Endodermal cell (in vitro differentiated cells): ENCODE results near the gene GCGR. TPM values are rescaled to one million over a fixed set of nuclear protein-coding genes. Genes with fewer than 3 reads are reported as not detected.
A peak's percentile ranks its signal among the peaks of the same experiment; 100 is the strongest.

ENCODE experiments used
- DNase-seq: peaks from one replicate; pipeline ENCODE4 v3.0.0-alpha.2; 2017
- H3K27ac ChIP-seq: 2 replicates; pipeline ENCODE4 v1.5.1; 2013; ENCODE audit warnings: mild to moderate bottlenecking, low read depth, low read length, moderate library complexity
- H3K27me3 ChIP-seq: 2 replicates; pipeline ENCODE4 v1.6.1; 2013; ENCODE audit warnings: mild to moderate bottlenecking, low read length, moderate library complexity; ENCODE audit not compliant: insufficient read depth, control insufficient read depth, poor library complexity, severe bottlenecking
- H3K36me3 ChIP-seq: 2 replicates; pipeline ENCODE4 v1.7.0; 2013; ENCODE audit warnings: mild to moderate bottlenecking, low read length, moderate library complexity; ENCODE audit not compliant: control insufficient read depth, insufficient read depth
- H3K4me1 ChIP-seq: one replicate; pipeline ENCODE4 v1.7.0; 2013; ENCODE audit warnings: low read length; ENCODE audit not compliant: control insufficient read depth, insufficient read depth
- H3K4me3 ChIP-seq: 2 replicates; pipeline ENCODE4 v1.5.1; 2013; ENCODE audit warnings: mild to moderate bottlenecking, low read length, moderate library complexity
- H3K9ac ChIP-seq: 2 replicates; pipeline ENCODE4 v1.6.1; 2013; ENCODE audit warnings: mild to moderate bottlenecking, low read length, moderate library complexity; ENCODE audit not compliant: poor library complexity, severe bottlenecking; ENCODE audit errors: extremely low read depth
- H3K9me3 ChIP-seq: 2 replicates; pipeline ENCODE4 v1.6.1; 2013; ENCODE audit warnings: mild to moderate bottlenecking, low read length, moderate library complexity; ENCODE audit not compliant: control insufficient read depth
- H3K27ac Mint-ChIP-seq: 2 replicates; pipeline ENCODE4 v1.8.0; 2020; ENCODE audit warnings: mixed read lengths
- H3K27me3 Mint-ChIP-seq: 2 replicates; pipeline ENCODE4 v1.8.0; 2021; ENCODE audit warnings: mild to moderate bottlenecking, mixed read lengths; ENCODE audit not compliant: insufficient read depth
- H3K36me3 Mint-ChIP-seq: 2 replicates; pipeline ENCODE4 v1.8.0; 2020; ENCODE audit warnings: low read depth, mixed read lengths
- H3K4me1 Mint-ChIP-seq: 2 replicates; pipeline ENCODE4 v1.8.0; 2020; ENCODE audit warnings: mixed read lengths
- H3K4me3 Mint-ChIP-seq: 2 replicates; pipeline ENCODE4 v1.8.0; 2020; ENCODE audit warnings: mild to moderate bottlenecking, moderate library complexity, mixed read lengths
- H3K9me3 Mint-ChIP-seq: 2 replicates; pipeline ENCODE4 v1.8.0; 2020; ENCODE audit warnings: mild to moderate bottlenecking, mixed read lengths
- WGBS, 2 experiments: methylation state at CpG; one replicate each; pipeline versions ENCODE4 v1.1.5 to v1.1.7; 2013; ENCODE audit warnings: missing lambda C conversion rate in 2 of 2, mixed read lengths in 1 of 2; ENCODE audit not compliant: insufficient coverage in 1 of 2, insufficient read length in 1 of 2; 5-methylcytosine and 5-hydroxymethylcytosine counted together
- total RNA-seq, 2 donors: library from RNA; stranded (reverse); fragmentation: NEBNext Ultra II Directional in 1 of 2; extraction: Animal tissue kit (Norgen Biotek cat#: 25700) in 1 of 2; gene quantifications; 2 replicates in 1 of 2; 3 replicates in 1 of 2; pipeline ENCODE4 v1.2.1, GENCODE V29; 2021
- TF ChIP-seq, protein P1 (sequence below): fragments of 200-600 bp; sonication (generic); conservative IDR thresholded peaks from 2 replicates; pipeline ENCODE4 v1.5.0; 2021; ENCODE audit warnings: antibody characterized with exemption, mild to moderate bottlenecking

The GCGR gene
- total RNA-seq, 2 donors from 2014 or later, result 4.0 TPM; not detected in 1

DNA sequence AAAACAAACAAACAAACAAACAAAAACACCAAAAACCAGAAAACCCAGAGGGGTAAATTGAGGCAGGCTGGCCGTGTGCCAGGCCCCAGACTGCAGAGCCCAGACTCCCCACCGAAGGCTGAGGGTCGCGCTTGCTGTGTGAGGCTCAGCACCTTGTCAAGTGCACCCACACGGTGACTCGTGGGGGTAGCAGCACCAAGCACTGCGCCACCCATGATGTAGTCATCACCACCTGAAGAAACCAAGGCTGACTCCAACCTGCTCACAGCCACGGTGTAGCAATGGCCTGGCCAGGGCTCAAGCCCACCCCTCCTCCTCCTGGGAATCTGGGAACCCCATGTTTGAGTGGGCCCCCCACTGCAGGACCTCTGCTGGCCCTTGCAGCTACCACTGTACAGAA, 17.2 kb downstream of the GCGR start:
- no peak overlapping the region for H3K27ac Mint-ChIP-seq
- no peak overlapping the region for H3K27ac ChIP-seq

DNA sequence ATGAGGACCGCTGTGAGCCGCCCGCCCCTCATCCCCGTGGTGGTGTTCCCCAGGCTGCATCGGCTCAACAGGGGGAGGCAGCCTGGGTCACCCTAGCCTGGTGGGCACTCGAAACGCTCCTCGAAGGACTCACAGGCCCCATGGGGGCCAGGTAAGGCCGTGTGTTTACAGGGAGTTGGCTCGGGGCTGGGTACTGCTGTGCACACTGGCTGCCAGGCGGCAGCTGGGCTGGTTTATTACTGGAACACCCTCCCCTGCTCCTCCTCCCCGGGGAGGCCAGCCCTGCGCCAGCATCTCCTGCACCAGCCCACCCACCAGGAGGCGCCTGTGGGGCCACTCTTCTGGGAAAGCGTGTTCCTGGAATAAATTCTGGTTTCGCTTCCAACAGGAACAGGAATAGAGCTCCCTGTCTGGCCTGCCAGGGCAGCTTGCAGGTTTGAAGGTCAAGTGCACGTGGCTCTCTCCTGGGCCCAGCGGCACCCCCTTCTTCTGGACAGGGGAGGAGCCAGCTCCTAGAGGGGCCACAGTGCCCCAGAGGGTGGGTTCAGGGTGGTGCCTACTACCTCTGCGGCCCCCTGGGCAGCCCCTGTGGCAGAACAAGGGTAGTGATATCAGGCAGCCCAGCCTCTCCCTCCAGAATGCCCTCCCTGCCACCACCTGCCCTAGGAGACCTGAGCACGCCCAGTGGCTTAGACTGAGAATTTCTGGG, 17.8 kb downstream of the GCGR start:
- no peak overlapping the region for H3K4me3 ChIP-seq
- Mint-ChIP-seq H3K9me3 (no peaks in the 10 kb centered on the region), H3K27me3 (peaks cover 7% of the 10 kb centered on the region), H3K4me3 (no peak overlapping the region), H3K36me3 (peaks cover 7% of the 10 kb centered on the region), H3K27ac (no peak overlapping the region), H3K4me1 (peaks cover 5% of the 10 kb centered on the region)
- no peaks in the 10 kb centered on the region for H3K36me3 ChIP-seq
- DNase-seq, result peak; percentile 90
- no peak overlapping the region for H3K9ac ChIP-seq
- H3K27me3 ChIP-seq, result no peaks in the 10 kb centered on the region
- 88 to 98% methylated on average over 12 to 20 of the region's 20 CpGs for WGBS, 2 experiments
- H3K9me3 ChIP-seq, result no peaks in the 10 kb centered on the region
- no peaks in the 10 kb centered on the region for H3K4me1 ChIP-seq
- H3K27ac ChIP-seq, result no peak overlapping the region
- TF ChIP-seq, protein P1, sequence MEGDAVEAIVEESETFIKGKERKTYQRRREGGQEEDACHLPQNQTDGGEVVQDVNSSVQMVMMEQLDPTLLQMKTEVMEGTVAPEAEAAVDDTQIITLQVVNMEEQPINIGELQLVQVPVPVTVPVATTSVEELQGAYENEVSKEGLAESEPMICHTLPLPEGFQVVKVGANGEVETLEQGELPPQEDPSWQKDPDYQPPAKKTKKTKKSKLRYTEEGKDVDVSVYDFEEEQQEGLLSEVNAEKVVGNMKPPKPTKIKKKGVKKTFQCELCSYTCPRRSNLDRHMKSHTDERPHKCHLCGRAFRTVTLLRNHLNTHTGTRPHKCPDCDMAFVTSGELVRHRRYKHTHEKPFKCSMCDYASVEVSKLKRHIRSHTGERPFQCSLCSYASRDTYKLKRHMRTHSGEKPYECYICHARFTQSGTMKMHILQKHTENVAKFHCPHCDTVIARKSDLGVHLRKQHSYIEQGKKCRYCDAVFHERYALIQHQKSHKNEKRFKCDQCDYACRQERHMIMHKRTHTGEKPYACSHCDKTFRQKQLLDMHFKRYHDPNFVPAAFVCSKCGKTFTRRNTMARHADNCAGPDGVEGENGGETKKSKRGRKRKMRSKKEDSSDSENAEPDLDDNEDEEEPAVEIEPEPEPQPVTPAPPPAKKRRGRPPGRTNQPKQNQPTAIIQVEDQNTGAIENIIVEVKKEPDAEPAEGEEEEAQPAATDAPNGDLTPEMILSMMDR, result peak; percentile 71

More for the DNA sequence above, 17.2 kb downstream of the GCGR start:
- TF ChIP-seq, protein P1, result no peak
- no peaks in the 10 kb centered on the region for H3K27me3 ChIP-seq
- Mint-ChIP-seq H3K4me3 (no peak overlapping the region), H3K4me1 (peaks cover 4% of the 10 kb centered on the region), H3K27me3 (peaks cover 7% of the 10 kb centered on the region), H3K9me3 (no peaks in the 10 kb centered on the region), H3K36me3 (peaks cover 7% of the 10 kb centered on the region)
- no peak for DNase-seq
- H3K9ac ChIP-seq, result no peak overlapping the region
- no peaks in the 10 kb centered on the region for H3K4me1 ChIP-seq
- H3K36me3 ChIP-seq, result no peaks in the 10 kb centered on the region
- H3K9me3 ChIP-seq, result no peaks in the 10 kb centered on the region
- H3K4me3 ChIP-seq, result no peak overlapping the region
- 94 to 97% methylated on average over 8 of the region's 8 CpGs for WGBS, 2 experiments

DNA sequence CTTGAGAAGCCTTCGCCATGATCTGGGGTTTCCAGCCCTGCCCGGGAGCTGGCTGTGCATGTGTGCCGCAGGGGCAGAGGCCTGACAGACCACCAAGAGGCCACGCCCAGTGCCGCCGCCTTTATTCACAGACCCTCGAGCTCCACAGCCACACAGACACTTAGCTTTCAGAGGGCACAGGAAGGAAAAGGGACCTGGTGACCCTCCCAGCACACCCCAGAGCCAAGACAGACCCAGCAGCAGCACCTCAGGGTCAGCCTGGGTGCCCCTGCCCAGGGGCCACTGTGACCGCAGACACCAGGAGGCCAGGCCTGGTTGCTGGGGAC, 18.3 kb downstream of the GCGR start:
- Histone ChIP-seq H3K4me1 (no peaks in the 10 kb centered on the region), H3K36me3 (no peaks in the 10 kb centered on the region), H3K9ac (no peak overlapping the region), H3K27ac (no peak overlapping the region), H3K4me3 (no peak overlapping the region), H3K27me3 (no peaks in the 10 kb centered on the region), H3K9me3 (no peaks in the 10 kb centered on the region)
- peaks cover 7% of the 10 kb centered on the region for H3K36me3 Mint-ChIP-seq
- H3K27me3 Mint-ChIP-seq, result peaks cover 7% of the 10 kb centered on the region
- H3K27ac Mint-ChIP-seq, result no peak overlapping the region
- no peak overlapping the region for H3K4me3 Mint-ChIP-seq
- peaks cover 5% of the 10 kb centered on the region for H3K4me1 Mint-ChIP-seq
- no peak for DNase-seq
- WGBS, 2 experiments, result 96 to 99% methylated on average over 5 to 8 of the region's 8 CpGs
- no peaks in the 10 kb centered on the region for H3K9me3 Mint-ChIP-seq
- TF ChIP-seq, protein P1, result no peak
